Superior temporal gyrus (tissue), 1 donor: ENCODE data around the gene SLC6A18.
"Not testable (repeated sequence)": the region's sequence is repeated elsewhere in the genome, so short reads cannot be mapped to it uniquely, and the experiment has no call there.

Experiments used
- DNase-seq: peaks from one replicate; pipeline ENCODE4 v3.0.0-alpha.2; 2016; ENCODE audit errors: extremely low spot score

The SLC6A18 gene

GRCh38 chr5:1215320-1216096 lies 9.7 kb upstream of the SLC6A18 start:
- no peak for DNase-seq

GRCh38 chr5:1216211-1216917 lies 8.8 kb upstream of the SLC6A18 start:
- no peak for DNase-seq

DNA sequence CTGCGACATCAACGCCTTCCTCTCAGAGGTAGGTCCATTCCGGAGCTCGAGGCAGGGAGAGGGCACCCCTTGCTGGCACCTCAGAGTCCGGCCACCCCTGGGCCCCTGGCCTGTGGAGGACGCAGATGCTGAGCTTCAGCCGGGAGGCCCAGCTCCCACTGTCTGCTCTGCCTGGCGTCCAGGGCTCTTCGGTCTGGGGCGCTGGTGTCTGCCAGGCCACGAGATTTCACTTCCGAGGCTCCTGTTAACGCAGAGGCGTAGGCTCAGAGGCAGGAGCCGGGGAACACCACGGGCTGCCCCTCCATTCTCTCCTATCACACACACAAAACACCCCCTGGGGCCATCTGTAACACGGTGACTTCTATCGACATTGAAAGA lies 8.3 kb upstream of the SLC6A18 start:
- no peak for DNase-seq

DNA sequence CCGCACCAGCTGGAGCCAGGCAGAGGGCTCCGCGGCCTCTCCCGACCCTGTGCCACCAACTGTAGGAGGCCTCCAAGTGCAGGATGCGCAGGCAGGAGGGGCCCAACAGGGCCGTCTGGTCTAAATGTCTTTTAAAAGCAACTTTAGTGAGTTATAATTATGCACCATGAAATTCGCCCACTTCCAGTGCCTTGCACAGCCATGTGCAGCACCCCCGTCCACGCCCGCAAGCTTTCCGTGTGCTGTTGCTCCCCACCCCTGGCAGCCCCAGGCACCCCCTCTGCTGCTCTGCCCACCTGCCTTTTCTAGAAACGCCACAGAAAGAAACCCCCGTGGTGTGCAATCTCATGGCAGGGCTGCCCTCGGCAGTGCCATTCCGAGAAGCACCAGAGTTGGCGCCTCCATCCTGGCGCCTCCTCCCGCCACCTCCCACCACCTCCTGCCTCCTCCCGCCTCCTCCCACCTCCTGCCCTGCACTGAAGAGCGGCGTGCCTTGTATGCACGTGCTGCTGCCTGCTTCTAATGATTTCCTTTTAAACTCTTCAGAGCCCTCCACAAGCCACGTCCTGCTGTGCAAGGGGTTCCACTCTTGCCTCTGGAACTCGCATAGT lies 7.5 kb upstream of the SLC6A18 start:
- DNase-seq: no peak

- no peak for DNase-seq
Observed at GRCh38 chr5:1218351-1219080, 6.7 kb upstream of the SLC6A18 start.

- DNase-seq: no peak
Observed at GRCh38 chr5:1219098-1219767, 5.9 kb upstream of the SLC6A18 start.

DNA sequence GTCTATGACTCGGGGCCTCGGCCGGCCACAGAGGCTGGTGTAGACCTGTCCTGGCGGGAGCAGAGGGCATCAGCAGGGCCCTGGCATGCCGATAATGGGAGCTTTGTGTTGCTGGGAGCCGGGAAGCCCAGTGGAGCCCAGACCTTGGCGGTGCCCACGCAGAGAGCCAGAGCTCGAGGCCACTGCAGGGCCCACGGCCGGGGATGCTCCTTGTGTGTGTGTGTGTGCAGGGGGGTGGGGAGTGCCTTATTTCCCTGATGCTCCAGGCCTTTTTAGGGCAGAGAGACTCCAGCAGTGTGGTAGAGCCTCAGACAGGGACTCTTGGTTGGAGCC lies 5.4 kb upstream of the SLC6A18 start:
- no peak for DNase-seq

GRCh38 chr5:1220351-1220750 lies 4.8 kb upstream of the SLC6A18 start:
- no peak for DNase-seq

GRCh38 chr5:1220831-1221230 lies 4.3 kb upstream of the SLC6A18 start:
- DNase-seq: no peak

DNA sequence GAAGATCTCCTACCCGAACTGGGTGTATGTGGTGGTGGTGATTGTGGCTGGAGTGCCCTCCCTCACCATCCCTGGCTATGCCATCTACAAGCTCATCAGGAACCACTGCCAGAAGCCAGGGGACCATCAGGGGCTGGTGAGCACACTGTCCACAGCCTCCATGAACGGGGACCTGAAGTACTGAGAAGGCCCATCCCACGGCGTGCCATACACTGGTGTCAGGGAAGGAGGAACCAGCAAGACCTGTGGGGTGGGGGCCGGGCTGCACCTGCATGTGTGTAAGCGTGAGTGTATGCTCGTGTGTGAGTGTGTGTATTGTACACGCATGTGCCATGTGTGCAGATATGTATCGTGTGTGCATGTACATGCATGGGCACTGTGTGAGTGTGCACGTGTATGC lies 3.5 kb upstream of the SLC6A18 start:
- no peak for DNase-seq

GRCh38 chr5:1222147-1222546 lies 3.0 kb upstream of the SLC6A18 start:
- DNase-seq: no peak

DNA sequence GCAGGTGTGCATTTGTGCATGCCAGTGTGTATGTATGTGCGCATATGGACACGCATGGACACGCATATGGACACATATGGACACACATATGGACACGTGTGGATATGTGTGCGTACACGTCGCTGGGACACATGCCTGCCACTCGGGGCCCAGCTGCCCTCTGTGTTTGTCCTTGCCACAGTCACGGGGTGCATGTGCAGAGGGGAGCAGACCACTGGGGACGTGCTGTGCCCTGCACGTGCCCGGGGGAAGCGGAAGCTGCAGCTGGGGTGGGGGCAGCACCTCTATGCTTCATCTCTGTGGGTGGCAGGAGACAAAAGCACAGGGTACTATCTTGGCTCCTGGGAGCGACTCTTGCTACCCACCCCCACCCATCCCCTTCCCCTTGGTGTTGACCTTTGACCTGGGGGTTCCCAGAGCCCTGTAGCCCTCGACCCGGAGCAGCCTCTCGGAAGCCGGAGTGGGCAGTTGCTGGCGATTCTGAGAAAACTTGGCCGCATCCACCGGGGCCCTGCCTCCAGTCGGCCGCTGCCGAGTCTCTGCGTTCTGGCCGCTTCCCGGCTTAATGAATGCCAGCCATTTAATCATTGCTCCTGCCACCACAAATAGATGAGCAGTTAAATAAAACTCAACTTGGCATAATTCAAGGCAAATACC lies 2.4 kb upstream of the SLC6A18 start:
- no peak for DNase-seq

DNA sequence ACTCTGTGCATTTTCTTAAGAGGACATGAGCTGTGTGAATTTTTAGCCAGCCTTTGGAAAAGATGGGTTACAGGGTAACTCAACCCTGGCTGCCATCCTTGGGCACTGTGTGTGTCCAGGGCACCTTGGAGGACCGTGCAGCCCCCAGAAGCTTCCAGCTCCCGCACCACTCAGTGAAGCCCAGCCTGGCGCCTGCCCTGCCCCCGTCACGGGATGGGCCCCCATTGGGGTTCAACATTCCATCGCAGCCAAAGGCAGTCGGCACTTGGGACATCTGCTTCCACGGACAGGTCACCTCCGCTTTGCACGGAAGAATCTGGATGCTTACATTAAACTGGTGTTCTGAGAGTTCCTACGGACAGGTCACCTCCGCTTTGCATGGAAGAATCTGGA lies 1.9 kb upstream of the SLC6A18 start:
- DNase-seq: no peak

DNA sequence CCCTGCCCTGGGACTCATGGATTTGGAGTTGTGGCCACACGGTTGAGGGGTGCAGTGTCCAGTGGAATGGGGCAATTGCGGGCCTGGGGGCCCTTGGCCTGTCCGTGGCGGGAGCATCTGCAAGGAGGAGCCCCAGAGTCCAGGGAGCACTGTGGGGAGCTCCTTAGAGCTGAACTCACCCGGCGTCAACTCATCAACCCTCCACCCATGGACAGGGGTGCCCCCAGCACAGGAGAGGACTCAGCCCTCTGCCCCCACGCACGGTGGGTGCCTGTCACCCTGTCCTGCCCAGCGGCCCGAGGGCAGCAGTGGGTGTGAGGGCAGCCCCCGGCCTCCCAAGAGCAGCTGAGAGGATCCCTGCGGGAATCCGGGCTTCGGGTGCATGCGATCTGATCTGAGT lies 550 bp upstream of the SLC6A18 start:
- DNase-seq: no peak

GRCh38 chr5:1226231-1226630 lies 1.1 kb downstream of the SLC6A18 start:
- DNase-seq: no peak

- DNase-seq: no peak
Observed at GRCh38 chr5:1226839-1227581, 1.8 kb downstream of the SLC6A18 start.

DNA sequence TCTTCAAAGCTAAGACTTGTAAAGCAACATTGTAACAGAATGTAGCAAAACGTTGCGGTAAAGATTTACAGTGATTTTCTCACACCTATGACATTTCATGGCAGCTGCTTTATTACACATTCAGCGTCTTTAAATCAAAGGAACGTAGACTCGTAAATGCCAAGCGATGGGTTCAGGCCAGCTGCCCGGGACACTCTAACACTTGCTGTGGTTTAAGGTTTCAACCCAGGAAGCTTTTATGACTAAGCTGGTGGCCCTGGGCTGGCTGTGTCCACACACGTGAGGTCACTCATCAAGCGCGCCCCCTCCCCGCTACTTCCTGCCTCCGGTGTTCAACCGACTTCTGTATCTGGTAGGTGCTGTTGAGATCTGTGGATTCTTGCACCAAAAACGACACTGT lies 2.5 kb downstream of the SLC6A18 start:
- DNase-seq: no peak

GRCh38 chr5:1228120-1228519 lies 2.9 kb downstream of the SLC6A18 start:
- DNase-seq: no peak

DNA sequence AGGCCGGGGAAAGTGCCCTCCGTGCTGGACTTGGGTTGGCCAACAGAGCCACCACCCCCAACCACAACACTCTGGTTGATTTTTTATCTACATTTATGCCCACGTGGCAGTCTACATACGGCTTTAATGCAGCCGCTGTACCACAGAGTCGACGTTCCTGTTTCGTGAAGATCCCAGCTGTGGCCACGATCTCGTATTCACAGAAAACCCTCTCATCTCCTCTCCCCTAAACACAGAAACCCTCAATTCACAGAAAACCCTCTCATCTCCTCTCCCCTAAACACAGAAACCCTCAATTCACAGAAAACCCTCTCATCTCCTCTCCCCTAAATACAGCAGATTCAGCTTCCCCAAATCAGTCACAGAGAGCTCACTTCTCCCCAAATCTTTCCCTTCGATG lies 3.8 kb downstream of the SLC6A18 start:
- DNase-seq: not testable (repeated sequence)

GRCh38 chr5:1229822-1230221 lies 4.6 kb downstream of the SLC6A18 start:
- no peak for DNase-seq

- DNase-seq: no peak
Observed at GRCh38 chr5:1230551-1230950, 5.4 kb downstream of the SLC6A18 start.
